ENCODE results near the gene ARHGAP21. TPM values are rescaled to one million over a fixed set of nuclear protein-coding genes. Genes with fewer than 3 reads are reported as not detected.

Gene ARHGAP21
- polyA plus RNA-seq, 5 donors: 95.3 to 143 (median 131) TPM

DNA sequence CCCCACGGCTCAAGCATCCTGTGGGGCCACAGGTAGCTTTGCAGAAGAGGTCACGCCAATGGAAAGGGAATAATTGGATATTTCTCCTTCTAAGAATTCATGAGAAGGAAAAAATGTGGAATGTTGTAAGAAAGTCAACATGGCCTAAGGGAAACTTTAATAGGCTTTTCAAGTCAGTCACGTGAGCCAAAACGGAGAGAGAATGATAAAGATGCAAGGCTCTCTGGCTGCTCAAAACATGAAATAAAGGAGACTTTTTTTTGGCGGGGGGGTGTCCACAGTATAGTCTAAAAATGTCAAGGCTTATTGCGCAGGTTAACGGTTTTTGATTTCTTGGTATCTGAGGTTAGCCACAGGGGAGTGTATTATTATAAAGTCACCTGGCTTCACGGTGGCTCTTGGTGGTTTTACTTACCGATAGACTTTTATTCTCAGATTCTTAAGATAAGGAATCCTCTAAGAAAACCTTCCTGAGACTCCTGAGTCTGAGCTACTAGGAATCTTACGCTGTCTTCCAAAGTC lies 148.1 kb downstream of the ARHGAP21 start:
- DNase-seq: no peak

GRCh38 chr10:24574578-24575155 lies 149.0 kb downstream of the ARHGAP21 start:
- DNase-seq: no peak

- no peak for DNase-seq
Observed at GRCh38 chr10:24574161-24574560, 149.5 kb downstream of the ARHGAP21 start.

DNA sequence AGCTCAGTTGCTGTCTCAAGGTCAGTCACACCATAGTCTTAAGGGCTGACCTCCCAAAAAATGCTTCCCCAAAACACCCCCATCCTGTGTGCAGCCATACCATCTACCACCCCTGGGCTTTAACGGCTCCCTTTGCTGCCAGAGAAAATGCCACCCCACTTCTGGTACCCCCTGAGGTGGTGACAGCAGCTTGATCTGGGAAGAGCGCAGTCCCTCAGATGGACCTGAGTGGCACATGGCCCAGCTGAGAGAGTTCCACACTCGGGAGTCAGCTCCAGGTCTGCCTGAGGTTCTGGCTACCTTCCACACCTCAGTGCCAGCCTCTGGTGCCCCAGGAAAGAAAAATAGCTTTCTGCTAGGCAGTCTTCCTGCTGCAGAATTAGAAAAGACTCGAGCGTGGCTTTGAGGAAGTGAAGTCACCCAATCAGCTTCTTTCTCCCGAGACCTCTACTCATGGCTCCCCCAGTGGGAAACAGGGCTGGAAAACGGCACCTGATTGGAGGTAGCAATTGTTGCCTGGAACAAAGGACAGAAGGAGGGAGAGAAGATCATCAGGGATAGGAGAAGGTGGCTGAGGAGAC lies 151.7 kb downstream of the ARHGAP21 start:
- no peak for DNase-seq

- DNase-seq: no peak
Observed at GRCh38 chr10:24570658-24571426, 152.8 kb downstream of the ARHGAP21 start.

DNA sequence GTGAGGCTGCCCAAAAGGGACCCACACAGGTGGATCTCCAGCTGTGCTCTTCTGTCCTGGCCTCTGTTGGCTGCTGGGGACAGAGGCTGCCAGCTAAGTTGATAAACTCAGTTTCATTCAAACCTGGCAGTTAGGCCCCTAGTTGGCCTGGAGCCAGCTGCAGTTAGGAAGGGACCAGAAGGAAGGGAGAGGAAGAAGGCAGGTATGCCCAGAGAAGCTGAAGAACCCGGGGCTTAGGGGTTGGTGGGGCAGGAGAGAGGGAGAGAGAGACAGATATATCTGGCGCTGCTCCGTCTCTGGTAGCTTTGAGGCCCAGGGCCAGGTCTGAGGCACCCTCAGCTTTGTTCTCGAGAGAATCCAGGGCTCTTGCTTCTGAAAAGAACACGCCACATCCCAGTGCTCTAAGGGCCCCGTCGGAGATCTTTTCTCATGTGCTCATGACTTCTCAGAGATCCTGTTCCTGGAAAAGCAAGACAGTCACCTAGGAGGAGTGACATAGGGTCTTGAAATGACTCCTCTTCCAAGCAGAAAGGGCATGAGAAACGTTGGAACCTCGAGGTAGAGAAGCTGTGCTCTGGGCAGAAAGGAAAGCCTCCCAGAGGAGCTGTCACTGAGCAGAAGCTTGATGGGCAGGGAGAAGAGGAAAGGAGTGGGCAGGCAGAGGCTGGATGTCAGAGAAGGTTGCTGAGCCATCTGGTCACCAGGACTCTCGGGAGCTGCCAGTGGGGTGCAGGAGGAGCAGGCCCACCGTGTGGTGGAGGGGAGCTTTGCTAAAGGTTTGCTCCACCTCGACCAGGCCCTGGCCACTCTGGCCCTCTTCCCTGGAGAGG lies 153.6 kb downstream of the ARHGAP21 start:
- no peak for DNase-seq

DNA sequence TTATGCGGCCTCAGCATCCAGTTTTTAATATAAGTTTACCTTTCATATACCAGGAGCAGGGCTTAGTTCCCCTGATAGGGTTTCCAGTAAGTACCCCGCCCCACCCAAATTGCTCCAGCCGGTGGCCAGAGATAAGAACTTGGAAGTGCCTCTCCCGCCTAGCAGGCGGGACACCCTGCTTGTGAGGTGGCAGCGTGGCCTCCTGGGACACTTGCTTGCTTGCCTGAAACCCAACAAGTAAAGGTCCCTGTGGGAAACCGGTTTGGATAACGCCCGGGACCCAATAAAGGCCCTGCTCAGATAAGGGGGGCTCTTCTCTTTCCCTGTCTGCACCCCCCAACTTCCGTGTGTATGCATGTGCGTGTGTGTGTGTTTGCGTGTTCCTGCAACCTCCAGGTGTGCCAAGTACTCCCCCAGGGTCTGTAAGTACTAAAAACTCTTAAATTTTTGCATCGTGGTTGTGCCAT lies 154.3 kb downstream of the ARHGAP21 start:
- no peak for DNase-seq

GRCh38 chr10:24568042-24568441 lies 155.6 kb downstream of the ARHGAP21 start:
- DNase-seq: no peak

- DNase-seq: no peak
Observed at GRCh38 chr10:24561453-24561852, 162.2 kb downstream of the ARHGAP21 start.

GRCh38 chr10:24556750-24557742 lies 166.6 kb downstream of the ARHGAP21 start:
- DNase-seq: peak; percentile 30 to 51

DNA sequence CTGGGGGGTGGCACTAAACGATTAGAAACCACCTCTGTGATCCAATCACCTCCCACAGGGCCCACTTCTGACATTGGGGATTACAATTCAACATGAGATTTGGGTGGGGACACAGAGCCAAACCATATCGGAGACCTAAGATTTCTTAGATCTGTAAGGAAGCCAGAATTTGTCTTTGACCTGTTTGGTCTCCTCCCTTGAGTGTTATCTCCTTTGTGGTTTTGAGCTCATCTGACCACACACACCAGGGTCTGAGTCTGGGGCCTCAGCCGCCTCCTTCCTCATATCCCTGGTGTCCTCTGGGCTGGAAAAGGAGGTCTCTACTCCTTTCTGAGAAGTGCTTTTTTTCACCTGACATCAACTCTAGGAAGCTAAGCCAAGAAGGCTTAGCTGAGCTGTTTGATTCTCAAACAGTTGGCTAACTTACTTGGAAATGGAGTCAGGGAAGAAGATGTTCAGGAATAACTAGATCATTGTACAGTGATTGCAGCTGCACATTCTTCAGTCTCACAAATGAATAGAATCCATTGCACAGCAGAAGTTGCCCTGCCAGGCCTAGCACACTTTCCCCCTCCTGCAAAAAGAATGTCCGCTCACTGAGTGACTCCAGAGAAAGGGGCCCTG lies 167.4 kb downstream of the ARHGAP21 start:
- DNase-seq: no peak

DNA sequence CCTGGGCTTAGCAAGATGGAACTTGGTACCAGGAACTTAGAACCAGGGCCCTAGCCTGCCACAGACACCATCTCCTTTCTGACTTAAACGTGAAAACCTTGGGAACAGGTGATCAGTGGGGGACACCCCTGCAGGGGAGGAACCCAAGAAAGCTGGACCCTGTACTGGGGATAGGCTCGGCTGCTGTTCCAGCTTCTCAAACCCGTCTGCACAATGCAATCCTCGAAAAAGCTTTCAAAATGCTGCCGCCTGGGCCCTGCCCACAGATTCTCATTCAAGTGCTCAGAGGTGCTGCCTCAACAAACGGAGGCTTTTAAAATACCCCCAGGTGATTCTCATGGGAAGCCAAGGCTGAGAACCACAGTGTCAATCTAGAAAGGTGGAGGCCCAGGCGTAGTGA lies 169.7 kb downstream of the ARHGAP21 start:
- no peak for DNase-seq

DNA sequence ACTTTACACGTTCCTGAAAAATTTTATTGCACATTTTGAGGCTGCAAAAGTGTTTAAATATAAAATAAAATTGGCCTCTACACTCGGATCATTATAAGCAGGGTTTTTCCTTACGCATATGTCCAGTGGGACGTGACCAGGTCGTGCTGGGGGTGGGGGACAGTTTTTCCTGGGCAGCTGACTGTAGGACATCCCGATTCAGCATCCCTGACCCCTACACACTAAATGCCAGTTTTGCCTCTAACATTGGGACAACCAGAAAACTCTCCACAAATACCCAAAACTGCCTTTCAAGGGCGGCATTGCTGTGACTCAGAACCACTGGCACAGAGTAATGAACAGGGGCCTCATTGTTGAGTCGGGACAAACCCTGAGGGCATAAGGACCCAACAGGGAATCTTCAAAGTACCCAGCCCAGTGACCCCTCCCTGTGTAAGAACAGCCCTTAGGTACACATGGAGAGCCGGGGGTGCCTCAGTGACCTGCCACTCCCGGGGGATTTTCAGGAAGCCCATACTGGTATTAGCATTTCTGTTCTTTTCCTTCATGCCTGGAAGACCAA lies 170.6 kb downstream of the ARHGAP21 start:
- no peak for DNase-seq

DNA sequence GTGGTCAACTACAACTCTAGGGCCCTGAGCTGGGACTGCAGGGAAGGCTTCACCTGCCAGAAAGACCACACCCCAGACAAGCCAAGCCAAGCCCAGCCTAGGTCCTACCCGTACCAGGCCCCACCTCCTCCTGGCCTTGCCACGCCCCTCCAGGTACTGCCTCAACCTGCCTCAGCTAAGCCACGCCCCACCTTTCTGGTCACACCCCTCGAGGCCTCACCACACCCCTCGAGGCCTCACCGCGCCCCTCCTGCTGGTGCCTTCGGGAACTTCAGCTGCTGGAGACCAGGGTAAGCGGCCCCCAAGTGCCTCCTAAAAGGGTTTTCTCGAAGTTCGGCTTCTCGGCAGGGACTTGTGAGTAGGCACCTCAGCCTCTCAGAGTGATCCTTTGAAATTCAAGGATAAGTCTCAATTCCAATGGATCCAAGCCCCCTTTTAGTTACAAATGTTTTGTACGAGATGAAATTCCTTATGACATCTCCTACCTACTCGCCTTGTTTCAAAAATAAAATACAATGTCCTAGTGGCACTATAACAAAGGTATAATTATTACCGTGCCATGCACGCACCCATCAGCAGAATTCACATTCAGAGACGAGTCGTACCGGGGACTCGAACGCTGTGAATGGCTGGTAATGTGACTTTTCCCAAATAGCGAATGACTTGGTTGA lies 171.2 kb downstream of the ARHGAP21 start:
- DNase-seq: no peak

DNA sequence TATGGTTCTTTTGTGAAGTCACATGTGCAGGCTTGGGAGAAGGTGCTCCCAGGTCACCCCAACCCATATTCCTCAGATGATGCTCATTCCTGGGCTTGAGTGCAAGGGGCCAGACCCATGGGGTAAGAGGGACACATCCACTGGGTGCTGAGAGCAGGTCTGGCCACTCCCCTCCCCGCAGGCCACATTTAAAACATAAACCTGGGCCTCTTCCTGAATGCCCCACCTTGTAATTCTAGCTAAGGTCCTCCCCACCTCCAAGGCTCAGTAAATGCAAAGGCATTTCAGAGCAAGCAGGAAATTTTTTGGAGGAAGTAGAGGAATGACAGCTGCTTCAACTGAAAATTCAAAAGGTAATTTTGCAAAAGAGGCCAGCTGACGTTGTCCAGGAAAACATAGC lies 172.5 kb downstream of the ARHGAP21 start:
- DNase-seq: no peak

- no peak for DNase-seq
Observed at GRCh38 chr10:24550680-24551079, 173.0 kb downstream of the ARHGAP21 start.

DNA sequence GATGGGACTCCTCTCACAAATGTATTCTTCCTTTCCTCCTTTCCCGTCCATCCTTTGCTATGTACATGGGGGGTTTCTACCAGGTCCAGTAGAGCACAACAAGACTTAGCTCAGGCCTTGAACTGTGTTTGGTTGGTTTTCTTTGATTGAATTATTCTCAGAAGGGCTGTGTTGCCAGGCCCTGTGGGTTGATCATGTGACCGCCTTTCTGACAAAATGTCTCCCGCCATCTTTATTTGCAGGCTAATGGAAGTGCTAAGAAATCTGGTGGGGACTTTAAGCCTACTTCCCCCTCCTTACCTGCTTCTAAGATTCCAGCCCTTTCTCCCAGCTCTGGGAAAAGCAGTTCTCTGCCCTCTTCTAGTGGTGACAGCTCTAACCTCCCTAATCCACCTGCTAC lies 178.1 kb downstream of the ARHGAP21 start:
- no peak for DNase-seq

GRCh38 chr10:24544776-24545175 lies 178.9 kb downstream of the ARHGAP21 start:
- no peak for DNase-seq
